HEK293T (cell line): ENCODE measurements around the gene FGF14.

ENCODE experiments used
- CTCF ChIA-PET: fragments of 350-600 bp; formaldehyde crosslinking; extraction: SDS; loops from one replicate; lab custom pipeline; 2021; ENCODE audit warnings: antibody characterized with exemption, inconsistent platforms; lab: Yijun Ruan, JAX
- POLR2A ChIA-PET: fragments of 350-600 bp; formaldehyde crosslinking; extraction: SDS; loops from one replicate; lab custom pipeline; 2020; ENCODE audit warnings: antibody characterized with exemption, inconsistent platforms; lab: Yijun Ruan, JAX
- DNase-seq: peaks from one replicate; pipeline ENCODE4 v3.0.0; 2012; ENCODE audit warnings: mixed read lengths; ENCODE audit errors: extremely low spot score
- ARNT ChIP-seq: fragments of 450-650 bp; IDR thresholded peaks from 2 replicates; pipeline ENCODE4 v1.6.1; 2017; ENCODE audit warnings: mild to moderate bottlenecking
- BHLHE40 ChIP-seq: fragments of 450-650 bp; IDR thresholded peaks from 2 replicates; pipeline ENCODE4 v1.6.1; 2016; ENCODE audit warnings: mild to moderate bottlenecking, moderate library complexity, borderline replicate concordance
- CTBP1 ChIP-seq: fragments of 450-650 bp; IDR thresholded peaks from 2 replicates; pipeline ENCODE4 v1.6.1; 2016; ENCODE audit warnings: borderline replicate concordance
- ELF4 ChIP-seq: fragments of 450-650 bp; IDR thresholded peaks from 2 replicates; pipeline ENCODE4 v1.6.1; 2017; ENCODE audit warnings: antibody characterized with exemption
- FOXA1 ChIP-seq: fragments of 450-650 bp; IDR thresholded peaks from 2 replicates; pipeline ENCODE4 v1.6.1; 2016; ENCODE audit warnings: mild to moderate bottlenecking
- FOXK2 ChIP-seq: fragments of 450-650 bp; IDR thresholded peaks from 2 replicates; pipeline ENCODE4 v1.6.1; 2016; ENCODE audit warnings: mild to moderate bottlenecking
- FOXM1 ChIP-seq: fragments of 450-650 bp; IDR thresholded peaks from 2 replicates; pipeline ENCODE4 v1.6.1; 2017; ENCODE audit warnings: mild to moderate bottlenecking, borderline replicate concordance
- HDGF ChIP-seq: fragments of 450-650 bp; IDR thresholded peaks from 2 replicates; pipeline ENCODE4 v1.6.1; 2017; ENCODE audit warnings: antibody characterized with exemption, borderline replicate concordance
- L3MBTL2 ChIP-seq: fragments of 450-650 bp; conservative IDR thresholded peaks from 2 replicates; pipeline ENCODE4 v1.6.1; 2016; ENCODE audit warnings: mild to moderate bottlenecking
- LEF1 ChIP-seq: fragments of 450-650 bp; IDR thresholded peaks from 2 replicates; pipeline ENCODE4 v1.6.1; 2017; ENCODE audit warnings: mild to moderate bottlenecking, borderline replicate concordance
- NFRKB ChIP-seq: fragments of 450-650 bp; IDR thresholded peaks from 2 replicates; pipeline ENCODE4 v1.6.1; 2016; ENCODE audit warnings: mild to moderate bottlenecking, moderate library complexity
- SP1 ChIP-seq: fragments of 450-650 bp; IDR thresholded peaks from 2 replicates; pipeline ENCODE4 v1.6.1; 2017
- SUZ12 ChIP-seq: fragments of 450-650 bp; IDR thresholded peaks from 2 replicates; pipeline ENCODE4 v1.6.1; 2016; ENCODE audit warnings: mild to moderate bottlenecking
- TARDBP ChIP-seq: fragments of 450-650 bp; IDR thresholded peaks from 2 replicates; pipeline ENCODE4 v1.6.1; 2016
- ZNF384 ChIP-seq: fragments of 450-650 bp; IDR thresholded peaks from 2 replicates; pipeline ENCODE4 v1.6.1; 2016
- TF ChIP-seq, protein P1 (sequence below): fragments of 450-650 bp; IDR thresholded peaks from 2 replicates; pipeline ENCODE4 v1.6.1; 2016

Gene FGF14

DNA sequence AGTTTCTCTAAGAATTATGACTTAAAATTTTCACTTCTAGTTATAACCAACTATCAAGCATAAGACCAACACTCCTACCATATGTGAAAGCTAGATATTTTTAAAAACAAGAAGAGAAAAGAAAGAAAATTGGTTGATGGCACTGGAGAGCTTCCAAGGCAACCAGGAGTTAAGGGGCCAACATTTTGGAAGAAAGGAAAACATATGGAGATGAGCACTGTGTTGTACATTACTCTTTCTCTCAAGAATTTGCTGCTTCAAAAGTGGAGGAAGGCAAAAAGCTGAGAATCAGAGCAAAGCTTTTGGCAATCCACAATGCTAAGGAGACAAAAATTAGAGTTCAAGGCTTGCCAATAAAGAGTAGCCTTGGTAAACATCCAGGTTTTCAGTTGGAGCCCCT, 503.2 kb downstream of the FGF14 start:
- CTCF ChIA-PET = no interaction called here
- TF ChIP-seq HDGF = no peak
- TF ChIP-seq, protein P1, sequence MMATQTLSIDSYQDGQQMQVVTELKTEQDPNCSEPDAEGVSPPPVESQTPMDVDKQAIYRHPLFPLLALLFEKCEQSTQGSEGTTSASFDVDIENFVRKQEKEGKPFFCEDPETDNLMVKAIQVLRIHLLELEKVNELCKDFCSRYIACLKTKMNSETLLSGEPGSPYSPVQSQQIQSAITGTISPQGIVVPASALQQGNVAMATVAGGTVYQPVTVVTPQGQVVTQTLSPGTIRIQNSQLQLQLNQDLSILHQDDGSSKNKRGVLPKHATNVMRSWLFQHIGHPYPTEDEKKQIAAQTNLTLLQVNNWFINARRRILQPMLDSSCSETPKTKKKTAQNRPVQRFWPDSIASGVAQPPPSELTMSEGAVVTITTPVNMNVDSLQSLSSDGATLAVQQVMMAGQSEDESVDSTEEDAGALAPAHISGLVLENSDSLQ = no peak
- TF ChIP-seq FOXM1 = no peak
- TF ChIP-seq LEF1 = no peak
- TF ChIP-seq SUZ12 = no peak
- no peak for TF ChIP-seq TARDBP
- no peak for TF ChIP-seq SP1
- no peak for TF ChIP-seq FOXK2
- no peak for TF ChIP-seq FOXA1
- TF ChIP-seq ARNT = no peak
- no peak for TF ChIP-seq ELF4
- no peak for TF ChIP-seq BHLHE40
- no peak for TF ChIP-seq ZNF384
- TF ChIP-seq NFRKB = no peak
- POLR2A ChIA-PET = no interaction called here
- DNase-seq = no peak

DNA sequence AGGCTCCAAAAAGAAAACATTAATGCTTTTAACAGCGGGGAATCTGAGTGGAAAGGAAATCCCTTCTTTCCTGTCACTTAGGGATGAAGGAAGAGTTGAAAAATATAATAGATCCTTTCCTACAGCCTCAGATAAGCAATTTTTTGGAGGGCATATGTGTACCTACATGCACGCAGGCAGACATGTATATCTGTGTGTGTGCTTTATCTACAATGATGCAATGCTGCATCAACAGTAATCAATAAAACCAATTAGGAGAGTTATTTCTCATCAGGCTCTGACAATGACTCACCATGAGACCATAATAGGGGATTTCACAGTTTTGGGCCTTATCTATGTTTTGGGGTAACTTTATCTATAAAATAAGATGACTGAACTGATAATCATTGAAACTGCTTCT, 505.3 kb downstream of the FGF14 start:
- TF ChIP-seq LEF1 (no peak), ARNT (no peak), NFRKB (no peak), L3MBTL2 (no peak), TARDBP (no peak), FOXK2 (no peak), CTBP1 (no peak), HDGF (no peak), SP1 (no peak), FOXM1 (no peak), BHLHE40 (no peak)
- POLR2A ChIA-PET = no interaction called here
- DNase-seq = no peak
- CTCF ChIA-PET = no interaction called here

DNA sequence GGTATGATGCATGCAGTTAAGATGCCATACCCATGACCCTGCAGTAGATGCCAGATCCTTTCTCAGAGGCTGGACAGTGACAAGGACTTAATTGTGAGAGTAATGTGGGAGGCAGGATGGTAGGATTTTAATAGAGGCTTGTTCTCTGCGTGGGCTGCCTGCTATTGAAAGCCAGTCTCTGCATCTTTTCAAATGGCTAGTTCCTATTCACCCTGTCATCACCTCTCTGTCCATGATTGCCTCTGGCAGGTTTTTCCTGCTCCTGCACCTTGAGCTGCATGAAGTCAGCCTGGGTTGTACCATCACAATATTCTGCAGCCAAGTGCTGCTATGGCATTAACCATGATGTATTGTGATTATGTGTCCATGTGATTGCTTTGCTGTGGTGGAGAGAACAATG, 508.8 kb downstream of the FGF14 start:
- ChIA-PET CTCF (no interaction called here), POLR2A (no interaction called here)
- TF ChIP-seq LEF1 (no peak), FOXM1 (no peak), HDGF (no peak)
- no peak for DNase-seq

- DNase-seq = no peak
- POLR2A ChIA-PET = no interaction called here
- no peak for TF ChIP-seq HDGF
- no peak for TF ChIP-seq NFRKB
- TF ChIP-seq BHLHE40 = no peak
- TF ChIP-seq SUZ12 = no peak
- TF ChIP-seq LEF1 = no peak
- no peak for TF ChIP-seq L3MBTL2
- TF ChIP-seq ZNF384 = no peak
- no peak for TF ChIP-seq ARNT
- no peak for TF ChIP-seq TARDBP
- TF ChIP-seq, protein P1 = no peak
- no peak for TF ChIP-seq FOXM1
- no peak for TF ChIP-seq ELF4
- no peak for TF ChIP-seq FOXK2
- TF ChIP-seq SP1 = no peak
- TF ChIP-seq CTBP1 = no peak
- no peak for TF ChIP-seq FOXA1
- CTCF ChIA-PET = no interaction called here
Measured at GRCh38 chr13:101892296-101892695, 509.6 kb downstream of the FGF14 start.

GRCh38 chr13:101881593-101881992, 520.3 kb downstream of the FGF14 start:
- ChIA-PET CTCF (no interaction called here), POLR2A (no interaction called here)
- DNase-seq = no peak
- TF ChIP-seq TARDBP (no peak), L3MBTL2 (no peak), LEF1 (no peak), SUZ12 (no peak), BHLHE40 (no peak), FOXA1 (no peak), HDGF (no peak), ELF4 (no peak), CTBP1 (no peak)

- TF ChIP-seq SP1 (no peak), LEF1 (no peak), SUZ12 (no peak), L3MBTL2 (no peak), NFRKB (no peak), ARNT (no peak), BHLHE40 (no peak), FOXM1 (no peak), HDGF (no peak), FOXA1 (no peak), ELF4 (no peak), ZNF384 (no peak), FOXK2 (no peak)
- TF ChIP-seq, protein P1 = no peak
- POLR2A ChIA-PET = no interaction called here
- CTCF ChIA-PET = no interaction called here
- DNase-seq = no peak
Measured at GRCh38 chr13:101880581-101880980, 521.3 kb downstream of the FGF14 start.
